ENCODE data around the gene TMEM147.

The TMEM147 gene

GRCh38 chr19:35510626-35510964 is 34.8 kb upstream of the TMEM147 start:
- no peak for DNase-seq (ENCODE audit: low read depth, low spot score)
- in situ Hi-C loops (cut with HindIII; ENCODE audit: low sequenced_read_pairs): no loop called here
- no peak overlapping the region for H3K4me3 ChIP-seq (ENCODE audit: low read depth, low read length)
- TF ChIP-seq CTCF (IDR thresholded peaks at IDR 0.05; ENCODE audit: low read depth, low read length): no peak

DNA sequence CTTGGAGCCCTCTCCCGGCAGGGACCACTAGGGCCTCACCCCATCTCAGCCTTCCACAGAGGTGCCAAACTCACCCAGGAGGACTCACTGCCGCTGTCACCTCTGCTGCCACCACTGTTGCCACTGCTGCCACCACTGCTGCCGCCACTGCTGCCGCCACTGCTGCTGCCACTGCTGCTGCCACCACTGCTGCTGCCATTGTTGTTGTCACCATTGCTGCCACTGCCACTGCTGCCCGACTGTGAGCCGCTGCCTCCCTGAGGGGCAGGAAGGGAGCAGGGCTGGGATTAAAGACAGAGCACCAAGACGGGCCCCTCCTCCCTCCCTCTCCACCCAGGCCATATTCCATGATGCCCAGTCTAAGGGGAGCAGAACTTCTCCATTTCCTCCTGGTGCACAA is 34.1 kb upstream of the TMEM147 start:
- in situ Hi-C loops (cut with HindIII; ENCODE audit: low sequenced_read_pairs): no loop called here
- no peak overlapping the region for H3K4me3 ChIP-seq (ENCODE audit: low read depth, low read length)
- TF ChIP-seq CTCF (IDR thresholded peaks at IDR 0.05; ENCODE audit: low read depth, low read length): no peak
- no peak for DNase-seq (ENCODE audit: low read depth, low spot score)

- in situ Hi-C loops (cut with HindIII; ENCODE audit: low sequenced_read_pairs): no loop called here
- H3K4me3 ChIP-seq (ENCODE audit: low read depth, low read length): no peak overlapping the region
- no peak for DNase-seq (ENCODE audit: low read depth, low spot score)
- TF ChIP-seq CTCF (IDR thresholded peaks at IDR 0.05; ENCODE audit: low read depth, low read length): no peak
These were observed 32.4 kb upstream of the TMEM147 start for GRCh38 chr19:35512831-35513627.

DNA sequence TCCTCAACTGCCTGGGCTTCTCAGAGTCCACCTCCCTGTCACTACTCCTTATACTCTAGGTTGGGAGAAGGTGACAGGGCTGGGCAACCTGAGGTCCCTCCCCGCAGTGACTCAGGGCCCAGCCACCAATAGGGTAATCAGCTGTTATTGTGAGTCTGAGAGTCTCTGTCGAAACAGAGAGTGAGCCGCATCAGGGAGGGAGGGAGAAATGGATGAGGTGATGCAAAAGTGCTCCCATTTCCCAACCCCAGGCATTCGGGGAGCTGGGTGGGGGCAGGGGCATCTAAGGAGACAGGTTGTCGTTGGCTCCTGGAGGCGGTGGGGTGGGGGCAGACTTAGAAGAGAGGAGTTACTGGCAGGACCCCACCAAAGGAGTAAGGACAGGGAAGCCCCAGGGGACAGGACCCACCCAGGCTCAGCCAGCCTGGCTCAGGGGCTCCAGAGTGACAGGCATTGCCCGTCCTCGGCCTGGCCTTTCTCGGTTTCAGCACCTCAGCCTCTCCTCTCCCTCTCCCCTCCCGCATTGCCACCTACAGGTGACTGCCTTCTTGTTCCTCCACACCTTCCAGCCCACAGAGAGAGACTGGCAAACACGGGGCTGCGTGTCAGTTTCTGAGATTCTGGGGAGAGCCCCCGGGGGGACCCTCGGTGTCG is 31.7 kb upstream of the TMEM147 start, which contains the start of gene DMKN:
Gene DMKN (minus strand): TSS at position 22 of the 654 bp plus-strand sequence. CDS start 174 bp downstream, outside the sequence.
- no peak for DNase-seq (ENCODE audit: low read depth, low spot score)
- in situ Hi-C loops (cut with HindIII; ENCODE audit: low sequenced_read_pairs): no loop called here
- TF ChIP-seq CTCF (IDR thresholded peaks at IDR 0.05; ENCODE audit: low read depth, low read length): no peak
- no peak within 1 kb of the TSS for H3K4me3 ChIP-seq (ENCODE audit: low read depth, low read length)

DNA sequence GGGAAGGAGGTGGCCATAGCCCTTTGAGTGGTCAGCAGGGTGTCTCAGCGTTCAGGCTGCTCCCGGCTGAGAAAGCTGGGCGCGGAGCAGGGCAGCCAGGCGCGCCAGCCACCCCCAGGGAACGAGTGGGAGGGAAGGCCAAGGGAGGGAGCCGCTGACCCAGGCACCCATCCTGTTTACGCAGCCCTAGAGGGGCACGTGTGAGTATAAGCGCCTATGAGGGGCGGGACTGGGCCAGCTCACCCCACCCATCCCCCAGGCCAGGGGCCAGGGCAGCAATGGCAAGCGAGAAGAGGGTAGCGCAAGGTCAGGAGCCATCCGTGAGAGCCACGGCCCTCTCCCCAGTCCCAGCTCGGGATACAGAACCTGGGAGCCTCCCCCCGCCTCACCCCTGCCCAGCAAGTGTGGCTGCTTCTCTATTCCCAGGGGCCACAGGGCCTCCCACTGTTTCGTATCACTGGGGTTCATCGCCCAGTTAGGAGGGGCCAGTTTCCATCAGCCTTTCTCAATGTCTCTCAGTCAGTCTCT is 31.1 kb upstream of the TMEM147 start:
- in situ Hi-C loops (cut with HindIII; ENCODE audit: low sequenced_read_pairs): no loop called here

GRCh38 chr19:35516310-35516709 is 29.1 kb upstream of the TMEM147 start:
- no peak overlapping the region for H3K4me3 ChIP-seq (ENCODE audit: low read depth, low read length)
- no peak for DNase-seq (ENCODE audit: low read depth, low spot score)
- no peak for TF ChIP-seq CTCF (IDR thresholded peaks at IDR 0.05; ENCODE audit: low read depth, low read length)
- in situ Hi-C loops (cut with HindIII; ENCODE audit: low sequenced_read_pairs): no loop called here

More for the DNA sequence above, 31.1 kb upstream of the TMEM147 start:
- TF ChIP-seq CTCF (IDR thresholded peaks at IDR 0.05; ENCODE audit: low read depth, low read length): no peak
- no peak for DNase-seq (ENCODE audit: low read depth, low spot score)
- no peak overlapping the region for H3K4me3 ChIP-seq (ENCODE audit: low read depth, low read length)
